HuH-7.5 (cell line): ENCODE measurements around the gene LZTS2.

Source experiments
- DNase-seq: peaks from one replicate; pipeline ENCODE4 v3.0.0; 2011; ENCODE audit warnings: low spot score

LZTS2 gene

DNA sequence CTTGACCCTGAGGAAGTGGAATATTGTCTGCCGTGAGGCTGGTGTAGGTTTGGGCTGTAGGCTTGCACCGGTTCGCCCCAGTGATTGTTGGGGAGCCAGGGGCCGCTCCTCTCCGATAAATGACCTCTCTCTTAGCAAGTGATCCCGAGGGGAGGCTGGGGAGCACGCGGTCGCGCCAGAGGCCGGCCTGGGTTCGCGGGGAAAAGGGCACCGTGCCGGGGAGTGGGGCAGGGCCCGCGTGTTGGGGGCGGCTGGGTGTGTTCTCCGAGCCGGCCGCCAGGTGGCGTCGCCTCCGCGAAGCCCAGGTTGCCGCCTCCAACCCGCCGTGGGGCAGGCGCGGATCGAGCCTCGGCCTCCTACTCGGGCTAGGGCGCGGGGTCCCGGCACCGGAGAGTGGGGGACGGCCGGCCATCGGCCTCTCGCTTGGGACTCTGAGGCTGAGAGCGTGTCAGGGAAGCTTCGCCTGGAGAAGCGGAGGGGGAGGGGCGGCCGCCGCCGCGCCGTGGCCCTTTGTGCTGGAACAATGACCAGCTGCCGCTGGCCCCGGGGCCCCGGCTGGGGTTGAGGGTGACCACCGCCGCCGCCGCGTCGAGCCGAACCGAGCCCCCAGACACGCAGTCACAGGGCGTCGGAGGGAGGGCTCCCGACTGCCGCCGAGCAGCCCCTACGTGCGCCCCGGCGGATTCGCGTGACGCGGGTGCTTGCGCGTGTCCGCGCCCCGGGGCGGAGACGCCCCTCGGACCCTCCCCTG, 442 bp upstream of the LZTS2 start:
- DNase-seq: peak; percentile 95

- DNase-seq: peak; percentile 70
Measured at GRCh38 chr10:101000127-101000914, 713 bp downstream of the LZTS2 start.

DNA sequence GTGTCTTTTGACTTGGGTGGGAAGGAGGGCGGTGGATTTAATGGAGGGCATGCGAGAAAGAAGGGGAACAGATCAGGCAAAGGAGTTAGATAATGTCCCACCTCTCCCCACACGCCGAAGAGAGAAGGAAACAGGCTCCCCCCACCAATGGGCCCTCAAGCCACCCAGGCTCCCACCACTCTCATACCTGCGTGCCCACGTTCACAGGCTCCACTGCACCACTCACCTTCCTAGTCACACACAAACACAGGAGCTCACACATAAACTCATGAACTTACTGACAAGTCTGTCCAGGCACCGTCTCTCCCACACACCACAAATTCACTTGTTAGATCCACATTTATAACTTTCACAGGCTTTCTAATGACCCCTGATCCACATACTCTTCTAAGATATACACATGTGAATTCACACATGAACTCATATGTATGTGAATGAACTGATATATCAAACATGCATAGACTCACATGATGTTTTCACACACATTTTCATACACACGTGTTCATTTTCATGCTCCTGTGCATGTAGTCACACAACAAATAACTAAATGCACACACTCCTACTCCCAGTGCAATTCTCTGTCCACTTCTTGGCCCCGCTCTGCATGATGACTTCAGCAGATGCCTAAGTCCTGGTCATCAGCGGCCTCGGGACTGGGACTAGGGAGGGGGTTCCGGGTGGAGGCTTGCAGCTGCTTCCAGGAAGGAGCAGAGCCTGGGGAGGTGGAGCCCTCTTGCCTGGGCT, 1.5 kb downstream of the LZTS2 start:
- no peak for DNase-seq

DNA sequence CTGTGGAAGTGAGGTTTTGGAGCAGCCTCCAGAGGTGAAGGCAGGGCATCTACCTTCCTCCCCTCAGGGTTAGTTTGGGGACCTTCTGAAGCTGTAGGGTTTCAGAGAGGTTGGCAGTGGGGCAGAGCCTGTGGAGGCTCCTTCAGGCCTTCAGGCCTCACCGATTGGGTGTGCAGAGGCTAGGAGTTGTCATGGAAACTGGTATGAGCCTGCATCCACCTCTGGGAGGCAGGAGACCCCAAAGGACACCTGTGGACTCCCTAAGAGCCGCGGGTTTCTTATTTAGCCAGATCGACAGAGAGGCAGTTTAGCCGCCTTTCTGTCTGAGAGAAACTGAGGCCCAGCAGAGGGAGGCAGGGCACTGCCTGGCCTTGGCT, 2.0 kb downstream of the LZTS2 start:
- no peak for DNase-seq

DNA sequence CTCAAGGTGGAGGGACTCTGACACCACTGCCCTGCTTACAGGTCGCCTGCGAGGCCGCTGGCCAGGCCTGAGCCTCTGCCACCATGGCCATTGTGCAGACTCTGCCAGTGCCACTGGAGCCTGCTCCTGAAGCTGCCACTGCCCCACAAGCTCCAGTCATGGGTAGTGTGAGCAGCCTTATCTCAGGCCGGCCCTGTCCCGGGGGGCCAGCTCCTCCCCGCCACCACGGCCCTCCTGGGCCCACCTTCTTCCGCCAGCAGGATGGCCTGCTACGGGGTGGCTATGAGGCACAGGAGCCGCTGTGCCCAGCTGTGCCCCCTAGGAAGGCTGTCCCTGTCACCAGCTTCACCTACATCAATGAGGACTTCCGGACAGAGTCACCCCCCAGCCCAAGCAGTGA, 2.8 kb downstream of the LZTS2 start:
- no peak for DNase-seq

- no peak for DNase-seq
Measured at GRCh38 chr10:101003639-101004206, 4.1 kb downstream of the LZTS2 start.

DNA sequence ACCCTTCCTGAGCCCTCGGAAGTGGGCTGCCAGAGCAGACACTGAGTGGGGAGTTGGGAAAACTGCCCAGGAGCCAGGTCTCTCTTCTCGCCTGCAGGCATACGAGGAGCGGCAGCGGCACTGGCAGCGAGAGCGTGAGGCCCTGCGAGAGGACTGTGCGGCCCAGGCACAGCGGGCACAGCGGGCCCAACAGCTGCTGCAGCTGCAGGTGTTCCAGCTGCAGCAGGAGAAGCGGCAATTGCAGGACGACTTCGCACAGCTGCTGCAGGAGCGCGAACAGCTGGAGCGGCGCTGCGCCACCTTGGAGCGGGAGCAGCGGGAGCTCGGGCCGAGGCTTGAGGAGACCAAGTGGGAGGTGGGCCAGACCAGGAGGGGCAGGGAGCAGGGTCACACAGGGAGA, 5.8 kb downstream of the LZTS2 start:
- DNase-seq: no peak

DNA sequence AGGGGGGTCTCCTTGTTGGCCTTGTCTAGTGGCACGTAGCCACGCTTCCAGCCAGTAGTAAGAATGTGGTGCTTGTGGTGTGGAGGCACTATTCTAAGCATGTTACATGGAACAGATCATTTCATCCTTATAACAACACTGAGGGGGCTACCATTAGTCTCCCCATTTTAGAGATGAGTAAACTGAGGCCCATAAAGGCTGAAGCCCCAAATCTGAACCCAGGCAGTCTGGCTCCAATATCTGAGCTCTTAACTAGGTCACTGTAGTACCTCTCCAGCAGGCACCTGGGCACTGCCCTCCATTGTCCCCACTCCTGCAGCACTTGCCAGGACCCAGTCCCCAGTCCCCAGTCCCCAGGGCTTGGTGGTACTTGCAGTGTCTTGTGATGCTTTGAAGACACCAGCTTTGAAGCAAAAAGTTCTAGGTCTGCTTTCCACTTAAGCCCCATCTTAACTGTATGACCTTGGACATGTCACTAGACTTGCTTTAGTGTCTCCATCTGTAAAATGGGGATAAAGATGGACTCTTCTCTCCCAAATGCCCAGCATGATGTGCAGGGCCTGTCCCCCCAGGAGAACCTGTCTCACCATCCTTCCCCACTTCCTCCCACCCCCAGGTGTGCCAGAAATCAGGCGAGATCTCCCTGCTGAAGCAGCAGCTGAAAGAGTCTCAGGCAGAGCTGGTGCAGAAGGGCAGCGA, 6.4 kb downstream of the LZTS2 start:
- DNase-seq: no peak

DNA sequence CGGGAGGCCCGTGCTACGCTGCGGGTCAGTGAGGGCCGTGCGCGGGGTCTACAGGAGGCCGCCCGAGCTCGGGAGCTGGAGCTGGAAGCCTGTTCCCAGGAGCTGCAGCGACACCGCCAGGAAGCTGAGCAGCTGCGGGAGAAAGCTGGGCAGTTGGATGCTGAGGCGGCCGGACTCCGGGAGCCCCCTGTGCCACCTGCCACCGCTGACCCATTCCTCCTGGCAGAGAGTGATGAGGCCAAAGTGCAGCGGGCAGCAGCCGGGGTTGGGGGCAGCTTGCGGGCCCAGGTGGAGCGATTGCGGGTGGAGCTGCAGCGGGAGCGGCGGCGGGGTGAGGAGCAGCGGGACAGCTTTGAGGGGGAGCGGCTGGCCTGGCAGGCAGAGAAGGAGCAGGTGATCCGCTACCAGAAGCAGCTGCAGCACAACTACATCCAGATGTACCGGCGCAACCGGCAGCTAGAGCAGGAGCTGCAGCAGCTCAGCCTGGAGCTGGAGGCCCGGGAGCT, 7.0 kb downstream of the LZTS2 start:
- DNase-seq: no peak

GRCh38 chr10:101007099-101007711, 7.6 kb downstream of the LZTS2 start:
- no peak for DNase-seq

DNA sequence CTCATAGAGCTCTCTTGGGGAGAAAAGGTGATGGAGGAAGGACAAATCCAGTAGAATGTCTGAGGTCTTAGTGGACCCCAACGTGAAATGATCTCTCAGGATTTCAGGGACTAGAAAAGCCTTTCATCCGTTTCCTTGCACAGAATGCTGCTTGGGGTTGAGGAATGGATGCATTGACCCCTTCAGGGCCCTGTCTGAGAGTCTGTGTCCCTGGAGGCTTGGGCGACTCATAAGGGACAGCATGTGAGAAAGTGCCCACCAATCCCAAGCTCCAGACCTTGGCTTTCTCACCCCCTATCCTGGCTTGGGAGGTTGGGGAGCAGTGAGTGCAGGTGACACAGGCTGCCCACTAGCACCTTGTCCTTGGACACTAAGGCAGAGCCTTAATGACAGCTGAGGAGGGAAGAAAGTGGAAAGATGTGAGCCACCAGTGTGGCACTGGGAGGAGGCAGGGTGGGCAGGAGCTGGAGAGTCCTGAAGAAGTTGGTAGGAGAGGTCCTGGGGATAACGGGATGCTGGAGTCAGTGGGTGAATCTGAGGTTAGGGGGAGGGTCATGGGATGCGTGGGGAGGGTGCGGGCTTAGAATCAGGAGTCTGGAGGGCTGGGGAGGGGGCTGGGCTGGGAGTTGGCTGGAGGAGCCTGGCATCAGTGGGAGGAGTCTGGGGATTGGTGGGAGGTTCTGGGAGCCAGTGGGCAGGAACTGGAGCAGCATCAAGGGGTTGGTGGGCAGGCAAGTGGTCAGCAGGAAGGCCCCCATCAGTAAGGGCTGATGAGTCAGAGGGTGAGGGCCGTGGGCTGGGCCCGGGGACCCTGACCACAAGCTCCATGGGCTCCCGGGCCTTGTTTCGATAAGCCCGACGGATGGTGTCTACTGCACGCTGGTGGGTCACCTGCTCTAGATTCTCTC, 8.6 kb downstream of the LZTS2 start:
- no peak for DNase-seq

DNA sequence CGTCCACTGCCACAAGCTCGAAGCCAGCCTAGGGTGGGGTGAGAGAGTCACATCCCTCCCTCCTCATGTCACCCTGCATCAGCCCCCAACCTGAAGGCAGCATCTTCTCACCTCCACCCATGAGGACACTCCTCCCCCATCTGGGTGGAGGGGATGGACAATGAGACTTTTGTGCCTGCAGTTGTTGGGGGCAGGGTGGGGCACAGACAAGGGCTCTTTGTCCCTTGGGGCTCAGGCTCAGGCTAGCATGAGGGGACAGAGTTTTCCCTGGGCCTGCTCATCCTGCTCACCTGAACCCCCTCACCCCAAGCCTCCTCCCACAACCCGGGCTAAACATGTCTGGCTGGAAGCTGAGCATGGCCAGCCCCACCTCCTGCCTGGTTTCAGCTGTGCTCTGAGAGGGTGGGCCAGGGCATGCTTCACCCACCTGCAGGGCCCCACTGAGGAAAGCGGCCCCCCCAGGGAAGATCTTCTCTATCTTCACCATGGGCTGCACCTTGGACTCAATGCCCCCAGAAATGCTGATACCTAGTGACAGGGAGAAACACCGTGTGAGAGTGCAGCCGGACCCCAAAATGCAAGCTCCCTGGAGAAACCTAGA, 9.3 kb downstream of the LZTS2 start:
- no peak for DNase-seq

GRCh38 chr10:101010329-101010728, 10.7 kb downstream of the LZTS2 start:
- DNase-seq: no peak

- peak; percentile 71 for DNase-seq
Measured at GRCh38 chr10:101011517-101012423, 12.2 kb downstream of the LZTS2 start.

DNA sequence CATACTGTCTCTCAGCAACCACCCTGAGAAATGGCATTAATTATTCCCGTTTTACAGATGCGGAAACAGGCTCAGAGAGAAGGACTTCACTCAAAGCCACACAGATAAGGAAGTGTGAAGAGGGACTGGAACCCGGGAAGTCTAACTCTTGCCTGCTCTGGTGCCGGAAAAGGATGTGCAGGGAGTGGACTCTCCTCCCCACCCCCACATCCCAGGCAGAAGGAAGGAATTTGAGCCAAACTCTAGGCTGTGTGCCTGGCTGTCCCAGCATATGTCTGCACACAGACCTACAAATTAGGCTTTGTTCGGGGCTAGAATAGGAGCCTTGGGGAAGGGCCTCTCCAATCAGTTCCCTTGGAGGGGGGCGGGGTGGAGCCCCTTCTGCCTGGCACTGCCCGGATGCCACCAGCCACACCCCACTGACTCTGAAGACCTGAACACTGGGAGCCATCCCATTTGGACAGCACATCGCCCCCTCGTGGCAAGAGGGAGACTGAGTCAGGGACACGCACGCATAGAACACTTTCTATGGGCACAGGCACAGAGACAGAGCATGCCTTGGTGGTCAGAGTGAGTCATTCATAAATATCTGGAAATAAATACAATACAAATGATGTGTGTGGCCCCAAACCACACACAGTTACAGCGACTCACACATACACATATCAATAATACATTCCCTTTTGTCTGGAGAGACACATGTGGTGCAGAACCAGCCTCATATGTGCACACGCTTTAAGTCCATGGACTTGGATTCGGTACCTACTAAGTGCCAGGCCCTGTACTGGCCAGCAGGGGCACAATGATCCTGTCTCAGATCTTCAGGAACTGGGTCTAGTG, 13.1 kb downstream of the LZTS2 start:
- DNase-seq: peak; percentile 81

- no peak for DNase-seq
Measured at GRCh38 chr10:101013365-101013825, 13.8 kb downstream of the LZTS2 start.

DNA sequence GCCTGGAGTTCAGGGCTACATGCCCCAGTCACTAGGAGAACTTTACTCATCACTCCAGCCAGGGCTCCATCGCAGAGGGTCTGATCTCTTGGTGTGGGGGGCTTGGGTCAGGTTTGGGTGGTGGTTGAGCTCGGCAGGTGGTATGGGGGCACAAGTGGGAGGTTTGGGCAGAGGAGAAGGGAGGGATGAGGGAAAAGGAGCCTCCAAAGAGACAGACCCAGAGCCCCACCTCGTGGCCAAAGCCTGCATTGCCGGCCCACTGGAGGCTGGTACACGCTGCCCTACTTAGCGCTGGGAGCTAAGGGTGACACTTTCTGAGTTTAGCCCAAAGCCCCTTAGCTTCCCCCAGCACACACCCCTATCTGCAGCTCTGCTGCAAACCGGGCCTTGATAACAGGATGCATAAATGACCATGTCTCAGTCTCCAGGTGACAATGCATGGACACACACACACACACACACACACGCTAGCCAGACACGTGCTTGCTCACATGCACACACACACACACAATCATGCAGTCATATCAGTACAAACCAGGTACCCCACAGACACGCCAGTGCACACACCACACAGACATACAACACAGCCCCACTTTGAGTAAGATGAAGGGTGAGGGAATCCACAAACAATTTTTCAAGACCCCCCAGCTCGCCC, 14.7 kb downstream of the LZTS2 start:
- DNase-seq: peak; percentile 88
